ENCODE measurements around the gene RTF1. TPM values are rescaled to one million over a fixed set of nuclear protein-coding genes. Genes with fewer than 3 reads are reported as not detected.

Gene RTF1
- total RNA-seq, 1 donor from 2014 or later, result 73.8 TPM

DNA sequence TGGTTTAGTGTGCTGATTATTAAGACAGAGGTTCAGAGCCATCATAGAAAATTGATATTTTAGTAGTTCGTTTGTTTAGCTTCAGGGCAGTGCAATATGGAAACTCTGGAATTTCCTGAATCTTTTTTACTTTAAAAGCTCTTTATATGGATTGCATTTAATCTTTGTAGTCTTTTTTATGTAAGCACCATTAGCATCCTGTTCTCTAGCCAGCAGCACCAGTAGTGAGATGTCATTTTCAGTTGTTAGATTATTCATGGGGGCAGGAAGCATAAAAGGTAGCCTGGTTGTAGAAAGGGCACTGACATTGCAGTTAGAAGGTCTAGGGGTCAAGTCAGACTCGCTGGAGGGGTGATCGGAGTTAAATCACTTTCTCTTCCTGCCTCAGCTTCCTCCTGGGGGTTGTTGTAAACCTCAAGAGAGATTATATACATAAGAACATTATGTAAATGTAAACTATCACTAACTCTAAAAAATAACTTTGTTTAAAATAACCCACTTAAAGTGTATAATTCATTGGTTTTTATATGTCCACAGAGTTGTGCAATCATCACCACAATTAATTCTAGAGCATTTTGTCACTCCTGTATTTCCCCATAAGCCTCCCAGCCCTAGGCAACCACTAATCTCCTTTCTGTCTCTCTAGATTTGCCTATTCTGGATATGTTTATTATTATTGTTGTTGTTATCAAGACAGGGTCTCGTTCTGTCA, 45.3 kb downstream of the RTF1 start:
- no peak for DNase-seq (ENCODE audit: low spot score)
- Histone ChIP-seq H3K27ac (no peak overlapping the region), H3K4me3 (no peak overlapping the region), H4K20me1 (ENCODE audit: low read depth) (peaks cover 21% of the 10 kb centered on the region), H3K4me1 (no peaks in the 10 kb centered on the region), H3K4me2 (no peak overlapping the region), H3F3A (ENCODE audit: low read depth) (peaks cover 10% of the 10 kb centered on the region), H2AFZ (replicated peaks) (no peak overlapping the region), H3K36me3 (peaks cover 27% of the 10 kb centered on the region), H3K79me2 (ENCODE audit: low read depth) (peaks cover 4% of the 10 kb centered on the region), H3K9me3 (ENCODE audit: low read depth) (no peaks in the 10 kb centered on the region), H3K27me3 (no peaks in the 10 kb centered on the region), H3K9ac (no peak overlapping the region)
- H3K9me3 Mint-ChIP-seq, result no peaks in the 10 kb centered on the region
- peaks cover 35% of the 10 kb centered on the region for H3K36me3 Mint-ChIP-seq
- no peaks in the 10 kb centered on the region for H3K4me1 Mint-ChIP-seq
- no peak for TF ChIP-seq EZH2phosphoT487 (IDR thresholded peaks at IDR 0.05)
- no peak for TF ChIP-seq EZH2 (IDR thresholded peaks at IDR 0.05)
- no peak for TF ChIP-seq CTCF (IDR thresholded peaks at IDR 0.05)
- H3K27ac Mint-ChIP-seq, result no peak overlapping the region
- no peak overlapping the region for H3K4me3 Mint-ChIP-seq
- peaks cover 4% of the 10 kb centered on the region for H3K27me3 Mint-ChIP-seq (ENCODE audit: insufficient read depth, low read depth)

GRCh38 chr15:41464889-41465580, 48.1 kb downstream of the RTF1 start:
- no peak for TF ChIP-seq EZH2 (IDR thresholded peaks at IDR 0.05)
- Mint-ChIP-seq H3K4me3 (no peak overlapping the region), H3K9me3 (no peaks in the 10 kb centered on the region), H3K4me1 (no peaks in the 10 kb centered on the region), H3K27me3 (ENCODE audit: insufficient read depth, low read depth) (peaks cover 6% of the 10 kb centered on the region), H3K36me3 (peaks cover 34% of the 10 kb centered on the region), H3K27ac (no peak overlapping the region)
- peaks cover 10% of the 10 kb centered on the region for H3F3A ChIP-seq (ENCODE audit: low read depth)
- H3K9me3 ChIP-seq (ENCODE audit: low read depth), result no peaks in the 10 kb centered on the region
- H4K20me1 ChIP-seq (ENCODE audit: low read depth), result peaks cover 21% of the 10 kb centered on the region
- no peak for DNase-seq (ENCODE audit: low spot score)
- peaks cover 17% of the 10 kb centered on the region for H3K36me3 ChIP-seq
- no peak overlapping the region for H2AFZ ChIP-seq (replicated peaks)
- peaks cover 4% of the 10 kb centered on the region for H3K79me2 ChIP-seq (ENCODE audit: low read depth)
- no peaks in the 10 kb centered on the region for H3K27me3 ChIP-seq
- no peak overlapping the region for H3K27ac ChIP-seq
- no peak overlapping the region for H3K4me2 ChIP-seq
- no peaks in the 10 kb centered on the region for H3K4me1 ChIP-seq
- H3K4me3 ChIP-seq, result no peak overlapping the region
- no peak overlapping the region for H3K9ac ChIP-seq

GRCh38 chr15:41465822-41466421, 49.0 kb downstream of the RTF1 start:
- Histone ChIP-seq H3K4me2 (no peak overlapping the region), H3K36me3 (peaks cover 17% of the 10 kb centered on the region), H3K4me1 (no peaks in the 10 kb centered on the region), H3K9me3 (ENCODE audit: low read depth) (no peaks in the 10 kb centered on the region), H3K4me3 (no peak overlapping the region), H3F3A (ENCODE audit: low read depth) (peaks cover 10% of the 10 kb centered on the region), H3K27me3 (no peaks in the 10 kb centered on the region), H3K27ac (no peak overlapping the region), H4K20me1 (ENCODE audit: low read depth) (peaks cover 21% of the 10 kb centered on the region), H3K9ac (no peak overlapping the region), H2AFZ (replicated peaks) (no peak overlapping the region), H3K79me2 (ENCODE audit: low read depth) (peaks cover 4% of the 10 kb centered on the region)
- Mint-ChIP-seq H3K4me1 (no peaks in the 10 kb centered on the region), H3K36me3 (peaks cover 40% of the 10 kb centered on the region), H3K27ac (no peak overlapping the region), H3K4me3 (no peak overlapping the region), H3K27me3 (ENCODE audit: insufficient read depth, low read depth) (peaks cover 3% of the 10 kb centered on the region), H3K9me3 (no peaks in the 10 kb centered on the region)
- peak; percentile 39 for DNase-seq (ENCODE audit: low spot score)
- no peak for TF ChIP-seq EZH2 (IDR thresholded peaks at IDR 0.05)
- TF ChIP-seq CTCF (IDR thresholded peaks at IDR 0.05), result peak; percentile 79
- TF ChIP-seq EZH2phosphoT487 (IDR thresholded peaks at IDR 0.05), result no peak

Measured in neural progenitor cell (in vitro differentiated cells).